ENCODE data around the gene ANKRD49.
A peak's percentile ranks its signal among the peaks of the same experiment; 100 is the strongest.

ANKRD49 gene

GRCh38 chr11:94507485-94507884 is 13.7 kb downstream of the ANKRD49 start:
- no peak for DNase-seq (ENCODE audit: low read depth)

- DNase-seq (ENCODE audit: low read depth): peak; percentile 20
Observed at GRCh38 chr11:94511932-94512781, 18.4 kb downstream of the ANKRD49 start, which contains the start of gene C11orf97. C11orf97 (plus strand) TSS chr11:94512461; CDS start chr11:94512529, 68 bp downstream.

GRCh38 chr11:94513091-94513490 is 19.3 kb downstream of the ANKRD49 start:
- no peak for DNase-seq (ENCODE audit: low read depth)

- no peak for DNase-seq (ENCODE audit: low read depth)
Observed at GRCh38 chr11:94515398-94515797, 21.6 kb downstream of the ANKRD49 start.

GRCh38 chr11:94516725-94517124 is 22.9 kb downstream of the ANKRD49 start:
- DNase-seq (ENCODE audit: low read depth): no peak

- no peak for DNase-seq (ENCODE audit: low read depth)
Observed at GRCh38 chr11:94518300-94518699, 24.5 kb downstream of the ANKRD49 start.

- DNase-seq (ENCODE audit: low read depth): no peak
Observed at GRCh38 chr11:94519478-94520084, 25.8 kb downstream of the ANKRD49 start.

GRCh38 chr11:94521684-94522083 is 27.9 kb downstream of the ANKRD49 start:
- DNase-seq (ENCODE audit: low read depth): no peak

- no peak for DNase-seq (ENCODE audit: low read depth)
Observed at GRCh38 chr11:94524341-94524740, 30.6 kb downstream of the ANKRD49 start.

- no peak for DNase-seq (ENCODE audit: low read depth)
Observed at GRCh38 chr11:94525546-94526324, 32.0 kb downstream of the ANKRD49 start.

- no peak for DNase-seq (ENCODE audit: low read depth)
Observed at GRCh38 chr11:94526645-94527438, 33.1 kb downstream of the ANKRD49 start.

GRCh38 chr11:94528551-94528950 is 34.8 kb downstream of the ANKRD49 start:
- no peak for DNase-seq (ENCODE audit: low read depth)

GRCh38 chr11:94532211-94532610 is 38.4 kb downstream of the ANKRD49 start:
- DNase-seq (ENCODE audit: low read depth): no peak

- no peak for DNase-seq (ENCODE audit: low read depth)
Observed at GRCh38 chr11:94533206-94533605, 39.4 kb downstream of the ANKRD49 start.

- no peak for DNase-seq (ENCODE audit: low read depth)
Observed at GRCh38 chr11:94533696-94534630, 40.2 kb downstream of the ANKRD49 start.

- DNase-seq (ENCODE audit: low read depth): no peak
Observed at GRCh38 chr11:94536386-94536785, 42.6 kb downstream of the ANKRD49 start.

- no peak for DNase-seq (ENCODE audit: low read depth)
Observed at GRCh38 chr11:94537031-94537600, 43.3 kb downstream of the ANKRD49 start.

GRCh38 chr11:94539420-94539819 is 45.6 kb downstream of the ANKRD49 start:
- DNase-seq (ENCODE audit: low read depth): no peak

- peak; percentile 53 for DNase-seq (ENCODE audit: low read depth)
Observed at GRCh38 chr11:94543695-94544645, 50.2 kb downstream of the ANKRD49 start, which contains the start of gene FUT4. FUT4 (plus strand) TSS chr11:94543921; CDS start chr11:94544134, 213 bp downstream.

All from activated T-helper 1 cell treated with Interleukin-2 at 50 U/mL for 16 hours (primary cell).